CD4-positive, alpha-beta T cell (primary cell): Measurements from ENCODE around the gene AHCYL2. TPM values are rescaled to one million over a fixed set of nuclear protein-coding genes. Genes with fewer than 3 reads are reported as not detected.

Experiments used
- ATAC-seq: fragments of 200-7000 bp; cut with Tn5 transposase; one replicate; pipeline ENCODE4 v1.10.0; 2022; ENCODE audit warnings: mild to moderate bottlenecking; ENCODE audit not compliant: poor library complexity
- CTCF ChIA-PET: fragments of 350-600 bp; sonication (Branson Sonifier 250); formaldehyde crosslinking; loops from one replicate; lab custom pipeline; 2021; ENCODE audit warnings: antibody characterized with exemption, inconsistent platforms; lab: Charles Lee
- POLR2A ChIA-PET: fragments of 350-600 bp; sonication (Branson Sonifier 250); formaldehyde crosslinking; loops from one replicate; lab custom pipeline; 2021; ENCODE audit warnings: antibody characterized with exemption, inconsistent platforms; lab: Charles Lee
- DNase-seq, 14 experiments: peaks; one replicate each; pipeline ENCODE4 v3.0.0-alpha.2; 2013 to 2020; ENCODE audit warnings: mixed read lengths in 2 of 14
- H3K27ac ChIP-seq, 2 donors: one replicate each; pipeline versions ENCODE4 v1.5.1 to v1.7.0; 2013; ENCODE audit warnings: low read length in 2 of 2, low read depth in 1 of 2, mild to moderate bottlenecking in 1 of 2
- H3K27me3 ChIP-seq, 2 experiments: 1 replicate in 1 of 2; 2 replicates in 1 of 2; pipeline versions ENCODE4 v1.6.1 to v1.7.0; 2013; ENCODE audit warnings: low read length in 2 of 2, control low read depth in 1 of 2, mild to moderate bottlenecking in 1 of 2, moderate library complexity in 1 of 2; ENCODE audit not compliant: insufficient read depth in 2 of 2, control insufficient read depth in 1 of 2
- H3K36me3 ChIP-seq: one replicate; pipeline ENCODE4 v1.6.1; 2013; ENCODE audit warnings: low read length, control low read depth; ENCODE audit not compliant: insufficient read depth
- H3K4me1 ChIP-seq: one replicate; pipeline ENCODE4 v1.6.1; 2013; ENCODE audit warnings: low read length, control low read depth; ENCODE audit not compliant: insufficient read depth
- H3K4me3 ChIP-seq: one replicate; pipeline ENCODE4 v1.5.1; 2013; ENCODE audit warnings: mild to moderate bottlenecking, low read length, moderate library complexity
- H3K9me3 ChIP-seq, 2 experiments: 1 replicate in 1 of 2; 2 replicates in 1 of 2; pipeline versions ENCODE4 v1.6.1 to v1.7.0; 2013; ENCODE audit warnings: low read length in 2 of 2, mild to moderate bottlenecking in 2 of 2, control low read depth in 1 of 2, moderate library complexity in 1 of 2; ENCODE audit not compliant: control insufficient read depth in 1 of 2, insufficient read depth in 1 of 2
- H3K27ac Mint-ChIP-seq: one replicate; pipeline ENCODE4 v1.8.0; 2020; ENCODE audit warnings: mixed read lengths
- H3K27me3 Mint-ChIP-seq: one replicate; pipeline ENCODE4 v1.8.0; 2021; ENCODE audit warnings: mixed read lengths
- H3K36me3 Mint-ChIP-seq: one replicate; pipeline ENCODE4 v1.8.0; 2021; ENCODE audit warnings: low read depth, mixed read lengths
- H3K4me1 Mint-ChIP-seq: one replicate; pipeline ENCODE4 v1.8.0; 2021; ENCODE audit warnings: low read depth, mixed read lengths
- H3K4me3 Mint-ChIP-seq: one replicate; pipeline ENCODE4 v1.8.0; 2020; ENCODE audit warnings: mild to moderate bottlenecking, mixed read lengths
- H3K9me3 Mint-ChIP-seq: one replicate; pipeline ENCODE4 v1.8.0; 2020; ENCODE audit warnings: mixed read lengths
- CTCF ChIP-seq: fragments of 200-600 bp; IDR thresholded peaks from one replicate; pipeline ENCODE4 v1.8.0; 2022; ENCODE audit warnings: antibody characterized with exemption, mild to moderate bottlenecking
- intact Hi-C, 2 experiments: fragments of 100-400 bp; cut with DNase I in 1 of 2; cut with micrococcal nuclease in 1 of 2; formaldehyde crosslinking; loops; one replicate each; pipeline versions ENCODE4 v1.15.1 to v1.9.0; 2023 to 2025; cut with DNase I, micrococcal nuclease
- total RNA-seq, 174 experiments: library from RNA in 2 of 174; stranded (reverse) in 2 of 174; gene quantifications; one replicate each; pipeline ENCODE4 v1.2.3 and lab custom pipeline; 2021 to 2026

The AHCYL2 gene
- total RNA-seq, 2 experiments from 2014 or later: 5.8 to 6.0 TPM

DNA sequence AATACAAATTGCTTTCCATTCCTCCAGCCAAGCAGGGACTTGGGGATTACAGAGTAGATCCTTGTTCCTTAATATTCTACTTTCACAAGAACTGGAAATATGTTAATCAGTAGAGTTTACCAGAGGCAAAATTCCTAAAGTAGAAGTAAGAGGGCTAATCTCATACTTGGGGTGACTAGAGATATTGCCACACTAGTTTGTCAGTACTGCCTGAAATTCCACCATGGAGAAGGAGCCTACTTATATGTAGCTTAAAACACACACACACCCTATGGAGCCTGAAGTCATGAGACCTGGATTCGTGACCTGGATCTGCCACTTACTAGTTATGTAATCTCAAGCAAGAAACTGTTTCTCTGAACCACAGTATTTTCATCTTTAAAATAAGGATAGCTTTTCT is 243.3 kb downstream of the AHCYL2 start:
- no peaks in the 10 kb centered on the region for H3K36me3 ChIP-seq
- H3K4me1 ChIP-seq: no peaks in the 10 kb centered on the region
- no peak overlapping the region for H3K27ac ChIP-seq
- POLR2A ChIA-PET: no interaction called here
- no peak for TF ChIP-seq CTCF
- H3K36me3 Mint-ChIP-seq: no peaks in the 10 kb centered on the region
- no peaks in the 10 kb centered on the region for H3K27me3 ChIP-seq
- ATAC-seq (no peak), DNase-seq (no peak)
- H3K27me3 Mint-ChIP-seq: no peaks in the 10 kb centered on the region
- CTCF ChIA-PET: interaction anchor here (2.2 to 2.4 kb wide), 2 partner anchors 101 to 150 kb away, joined by 4 to 13 read pairs; no protein-coding TSS in a partner anchor
- H3K4me1 Mint-ChIP-seq: no peaks in the 10 kb centered on the region
- no peaks in the 10 kb centered on the region for H3K9me3 ChIP-seq
- no peak overlapping the region for H3K4me3 Mint-ChIP-seq
- intact Hi-C loops: no loop called here
- H3K27ac Mint-ChIP-seq: no peak overlapping the region
- H3K4me3 ChIP-seq: no peak overlapping the region
- H3K9me3 Mint-ChIP-seq: no peaks in the 10 kb centered on the region

DNA sequence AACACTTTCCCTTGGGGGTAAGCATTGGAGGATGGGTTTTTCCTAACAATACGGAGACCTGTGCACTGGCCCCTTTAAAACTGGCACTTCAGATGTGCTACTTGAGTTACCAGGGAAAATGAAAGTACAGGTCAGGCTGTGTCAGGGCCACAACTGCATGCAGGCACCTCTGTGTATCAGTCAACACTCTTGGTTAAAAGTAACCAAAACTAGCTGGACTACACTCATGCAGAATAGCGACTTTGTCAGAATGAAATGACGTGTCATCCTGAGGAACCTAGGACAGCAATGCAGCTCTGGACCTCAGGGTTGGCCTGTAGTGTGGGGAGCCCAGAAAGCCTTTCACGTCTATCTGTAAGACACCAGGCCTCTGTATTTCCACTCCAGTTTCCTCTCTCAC is 243.7 kb downstream of the AHCYL2 start:
- Histone ChIP-seq H3K4me3 (no peak overlapping the region), H3K27ac (no peak overlapping the region), H3K4me1 (no peaks in the 10 kb centered on the region), H3K27me3 (no peaks in the 10 kb centered on the region), H3K9me3 (no peaks in the 10 kb centered on the region), H3K36me3 (no peaks in the 10 kb centered on the region)
- H3K27me3 Mint-ChIP-seq: no peaks in the 10 kb centered on the region
- POLR2A ChIA-PET: no interaction called here
- no peaks in the 10 kb centered on the region for H3K36me3 Mint-ChIP-seq
- DNase-seq (peak in 1 of 14 experiments; percentile 19), ATAC-seq (no peak)
- no peak overlapping the region for H3K27ac Mint-ChIP-seq
- CTCF ChIA-PET: interaction anchor here (2.2 to 2.4 kb wide), 2 partner anchors 101 to 151 kb away, joined by 4 to 13 read pairs; no protein-coding TSS in a partner anchor
- H3K4me1 Mint-ChIP-seq: no peaks in the 10 kb centered on the region
- H3K4me3 Mint-ChIP-seq: no peak overlapping the region
- H3K9me3 Mint-ChIP-seq: no peaks in the 10 kb centered on the region
- intact Hi-C loops: no loop called here
- TF ChIP-seq CTCF: no peak

- H3K4me1 Mint-ChIP-seq: no peaks in the 10 kb centered on the region
- no peak for DNase-seq
- intact Hi-C loops: loop anchor here in 1 of 2 experiments (2.0 to 5.0 kb wide), 2 partner anchors 127 to 308 kb away; no protein-coding TSS in a partner anchor
- H3K9me3 Mint-ChIP-seq: no peaks in the 10 kb centered on the region
- Histone ChIP-seq H3K4me3 (no peak overlapping the region), H3K27me3 (no peaks in the 10 kb centered on the region), H3K27ac (no peak overlapping the region), H3K36me3 (no peaks in the 10 kb centered on the region), H3K4me1 (no peaks in the 10 kb centered on the region), H3K9me3 (no peaks in the 10 kb centered on the region)
- no peaks in the 10 kb centered on the region for H3K27me3 Mint-ChIP-seq
- H3K36me3 Mint-ChIP-seq: no peaks in the 10 kb centered on the region
- no peak overlapping the region for H3K4me3 Mint-ChIP-seq
- H3K27ac Mint-ChIP-seq: no peak overlapping the region
- CTCF ChIA-PET: interaction anchor here (0.9 to 2.4 kb wide), 2 partner anchors 102 to 127 kb away, joined by 3 to 13 read pairs; no protein-coding TSS in a partner anchor
- TF ChIP-seq CTCF: no peak
- ATAC-seq: no peak
- POLR2A ChIA-PET: no interaction called here
Observed at GRCh38 chr7:129469930-129470329, 245.1 kb downstream of the AHCYL2 start.
